Cortex of kidney (tissue), 1 donor: ENCODE measurements around the gene FAU.
A peak's percentile ranks its signal among the peaks of the same experiment; 100 is the strongest.
"Not testable (repeated sequence)": the region's sequence is repeated elsewhere in the genome, so short reads cannot be mapped to it uniquely, and the experiment has no call there.

Experiments used
- DNase-seq: peaks from one replicate; lab custom pipeline; 2025; lab: John Stamatoyannopoulos, UW

The FAU gene

DNA sequence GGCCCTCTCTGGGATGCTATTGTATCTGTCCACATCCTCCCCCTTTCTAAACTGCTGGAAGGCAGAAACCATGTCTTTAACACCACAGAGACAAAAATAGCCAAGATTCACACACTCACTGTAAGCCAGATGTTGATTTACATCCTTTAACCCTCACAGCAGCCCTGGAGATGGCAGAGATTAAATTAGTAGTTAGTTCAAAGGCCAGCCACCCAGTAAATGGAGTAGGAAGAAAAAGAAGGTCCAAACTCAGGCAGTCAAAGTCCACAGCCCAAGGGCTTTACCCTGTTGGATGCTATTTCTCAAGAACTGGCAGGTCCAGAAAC is 2.3 kb downstream of the FAU start:
- DNase-seq = no peak

DNA sequence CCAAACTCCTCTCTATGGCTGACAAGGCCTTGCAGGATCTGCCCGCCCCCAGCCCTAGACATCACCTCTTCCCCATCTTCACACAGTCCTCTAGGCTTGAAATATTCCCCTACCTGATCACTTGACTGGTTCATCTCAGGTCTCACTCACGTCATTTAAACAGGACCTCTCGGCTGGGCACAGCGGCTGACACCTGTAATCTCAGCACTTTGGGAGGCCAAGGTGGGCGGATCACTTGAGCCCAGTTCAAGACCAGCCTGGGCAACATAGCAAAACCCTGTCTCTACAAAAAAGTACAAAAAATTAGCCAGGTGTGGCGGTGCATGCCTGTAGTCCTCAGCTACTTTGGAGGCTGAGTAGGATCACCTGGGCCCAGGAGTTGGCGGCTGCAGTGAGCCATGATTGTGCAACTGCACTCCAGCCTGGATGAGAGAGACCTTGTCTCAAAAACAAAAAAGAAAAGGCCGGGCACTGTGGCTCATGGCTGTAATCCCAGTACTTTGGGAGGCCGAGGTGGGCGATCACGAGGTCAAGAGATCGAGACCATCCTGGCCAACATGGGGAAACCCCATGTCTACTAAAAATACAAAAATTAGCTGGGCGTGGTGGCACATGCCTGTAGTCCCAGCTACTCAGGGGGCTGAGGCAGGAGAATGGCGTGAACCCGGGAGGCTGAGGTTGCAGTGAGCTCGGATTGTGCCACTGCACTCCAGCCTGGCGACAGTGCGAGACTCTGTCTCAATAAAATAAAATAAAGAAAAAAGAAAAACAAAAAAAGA is 2.9 kb downstream of the FAU start:
- DNase-seq = not testable (repeated sequence)

DNA sequence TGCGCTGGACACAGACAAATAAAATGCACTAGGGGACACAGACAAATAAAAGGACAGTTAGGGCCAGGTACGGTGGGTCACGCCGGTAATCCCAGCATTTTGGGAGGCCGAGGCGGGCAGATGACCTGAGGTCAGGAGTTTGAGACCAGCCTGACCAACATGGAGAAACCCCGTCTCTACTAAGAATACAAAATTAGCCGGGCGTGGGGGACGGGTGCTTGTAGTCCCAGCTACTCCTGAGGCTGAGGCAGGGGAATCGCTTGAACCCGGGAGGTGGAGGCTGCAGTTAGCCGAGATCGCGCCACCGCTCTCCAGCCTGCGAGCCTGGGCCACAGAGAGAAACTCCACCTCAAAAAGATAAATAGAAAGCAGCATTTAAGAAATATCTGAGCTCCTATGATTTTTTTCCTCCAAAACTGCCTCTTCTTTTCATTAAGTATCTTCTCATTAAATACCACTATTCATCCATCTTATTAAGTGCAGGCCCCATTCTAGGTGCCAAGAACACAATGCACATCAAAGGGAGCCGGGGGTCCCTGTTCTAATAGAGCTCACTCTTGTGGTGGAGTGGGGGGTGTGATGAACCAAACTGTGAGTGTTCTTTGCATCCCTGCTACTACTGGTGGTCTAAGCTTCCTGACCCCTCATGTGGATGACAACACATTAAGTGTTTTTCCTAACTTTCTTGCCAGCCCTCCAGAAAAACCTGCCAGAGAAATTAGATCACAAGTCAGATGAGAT is 3.7 kb downstream of the FAU start:
- no peak for DNase-seq

DNA sequence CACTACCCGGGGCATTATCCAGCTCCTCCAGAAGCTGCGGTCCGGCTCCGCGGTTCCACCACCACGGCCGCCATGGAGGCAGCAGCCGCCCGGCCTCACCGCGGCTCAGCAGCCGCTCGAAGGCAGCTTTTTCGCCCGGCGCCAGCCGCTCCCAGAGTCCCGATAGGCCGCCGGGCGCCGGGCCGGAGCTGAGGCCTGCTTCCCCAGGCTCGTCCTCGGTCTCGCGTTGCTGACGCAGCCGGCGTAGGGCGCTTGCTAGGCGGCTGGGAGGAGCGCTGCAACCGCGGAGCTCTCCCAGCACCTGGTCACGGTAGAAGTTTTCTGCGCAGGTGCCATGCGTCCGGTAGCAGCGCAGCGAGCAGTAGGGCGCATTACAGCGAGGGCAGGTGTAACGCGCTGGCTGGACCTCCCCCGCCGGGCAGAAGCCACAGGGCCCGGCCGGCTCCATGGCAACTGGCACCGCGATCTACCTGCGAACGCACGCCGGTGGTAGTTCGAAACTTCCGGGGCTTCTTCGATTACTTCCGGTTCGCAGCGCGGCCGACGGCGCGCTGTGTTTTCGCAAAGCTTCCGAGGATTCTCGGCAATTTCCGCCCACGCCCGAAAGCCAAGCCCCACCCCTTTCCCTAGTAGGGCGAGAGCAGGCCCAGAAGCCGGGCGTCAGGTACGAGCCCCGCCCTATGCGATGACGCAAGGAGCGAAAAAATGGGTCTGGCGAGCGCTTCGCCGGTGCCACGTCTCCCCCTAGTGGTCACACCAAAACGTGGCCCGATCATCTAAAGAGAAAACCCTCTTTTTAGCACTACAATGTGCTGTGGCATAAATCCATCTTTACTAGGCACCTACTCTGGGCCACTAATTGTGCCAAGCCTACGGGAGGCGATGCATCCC is 4.5 kb downstream of the FAU start, which contains the start of gene ZNHIT2:
TSS of gene ZNHIT2 (minus strand) at position 496 of the 891 bp plus-strand sequence. CDS start at position 448, 48 bp downstream.
- peak; percentile 71 for DNase-seq

DNA sequence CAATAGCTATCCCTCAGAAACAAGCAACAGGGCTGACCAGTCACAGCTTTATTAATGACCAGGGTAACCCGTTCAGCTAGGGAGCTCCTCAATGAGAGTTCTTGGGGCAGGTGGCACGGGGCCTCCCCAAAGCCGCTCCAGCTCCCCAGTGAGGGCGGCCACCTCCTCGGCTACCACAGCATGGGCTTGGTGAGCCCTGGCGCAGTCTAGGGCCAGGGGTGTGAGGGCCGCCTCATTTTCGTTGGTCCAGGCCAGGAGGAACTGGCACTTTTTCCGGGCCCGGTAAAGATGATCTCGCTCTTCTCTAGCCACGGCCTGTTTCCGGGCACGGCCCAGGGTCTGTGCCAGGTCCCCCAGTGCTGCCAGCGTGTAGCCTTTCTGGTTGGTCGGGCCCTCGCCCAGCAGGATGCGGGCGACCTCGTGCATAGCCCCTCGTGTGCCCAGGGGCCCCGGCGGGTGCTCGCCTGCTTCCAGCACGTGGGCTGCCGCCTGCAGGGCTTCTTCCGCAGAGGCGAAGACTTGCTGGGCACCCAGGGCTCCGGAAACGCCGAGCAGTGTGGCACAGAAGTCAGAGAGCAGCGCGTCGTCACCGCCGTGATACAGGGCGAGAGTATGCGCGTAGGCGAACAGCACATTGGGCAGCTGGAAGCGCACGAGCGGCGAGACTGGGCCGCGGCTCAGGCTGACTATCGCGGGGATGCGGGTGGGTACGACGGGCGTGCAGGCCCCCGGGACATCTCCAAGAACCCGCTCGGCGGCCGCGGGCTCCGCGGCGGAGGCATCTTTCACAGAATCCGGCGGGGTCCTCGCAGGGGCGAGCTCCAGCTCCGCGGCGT is 5.3 kb downstream of the FAU start:
- no peak for DNase-seq

DNA sequence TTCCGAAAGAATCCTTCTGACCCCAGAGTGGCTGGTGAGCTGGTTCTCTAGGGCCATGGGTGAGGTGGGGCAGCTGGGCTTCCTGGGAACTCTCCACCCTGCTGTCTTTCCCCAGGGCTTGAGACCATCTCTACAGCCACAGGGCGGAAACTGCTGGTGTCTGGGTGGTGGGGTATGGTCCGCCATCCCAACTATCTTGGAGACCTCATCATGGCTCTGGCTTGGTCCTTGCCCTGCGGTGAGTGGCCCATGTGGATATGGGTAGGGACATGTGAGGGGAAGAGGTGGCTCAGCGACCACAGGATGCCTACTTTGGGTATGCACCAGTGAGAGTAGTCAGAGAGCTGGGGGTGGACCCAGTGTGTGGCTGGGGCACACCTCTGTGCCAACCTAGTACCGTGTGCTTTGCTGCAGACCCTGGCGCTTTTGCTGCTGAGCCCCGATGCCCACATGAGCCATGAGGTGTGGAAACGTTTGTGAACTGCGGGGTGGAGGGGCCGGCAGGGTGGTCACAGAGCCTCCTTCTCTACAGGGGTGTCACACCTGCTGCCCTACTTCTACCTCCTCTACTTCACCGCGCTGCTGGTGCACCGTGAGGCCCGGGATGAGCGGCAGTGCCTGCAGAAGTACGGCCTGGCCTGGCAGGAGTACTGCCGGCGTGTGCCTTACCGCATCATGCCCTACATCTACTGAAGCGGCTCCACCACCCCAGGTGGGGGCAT is 6.4 kb downstream of the FAU start:
- no peak for DNase-seq

DNA sequence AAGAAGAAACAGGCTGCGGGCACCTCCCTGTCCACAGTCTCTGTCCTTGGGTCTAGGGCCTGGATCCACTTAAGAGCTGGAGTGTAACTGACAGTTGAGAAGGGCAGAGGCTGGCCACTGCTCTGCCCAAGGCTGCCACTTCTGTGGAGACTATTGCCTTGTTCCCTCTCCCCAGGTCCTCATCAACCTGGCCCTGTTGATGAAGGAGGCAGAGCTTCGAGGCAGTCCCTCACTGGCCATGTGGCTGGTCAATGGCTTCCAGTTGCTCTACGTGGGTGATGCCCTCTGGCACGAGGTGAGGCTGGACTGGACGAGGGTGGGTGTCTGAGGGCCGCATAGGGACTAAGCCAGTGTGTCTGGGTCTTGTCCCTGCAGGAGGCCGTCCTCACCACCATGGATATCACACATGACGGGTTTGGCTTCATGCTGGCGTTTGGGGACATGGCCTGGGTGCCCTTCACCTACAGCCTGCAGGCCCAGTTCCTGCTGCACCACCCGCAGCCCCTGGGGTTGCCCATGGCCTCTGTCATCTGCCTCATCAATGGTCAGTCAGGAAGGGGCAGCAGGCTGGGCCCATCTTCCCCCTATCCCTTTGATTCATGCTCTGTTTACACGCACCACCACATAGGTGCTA is 7.3 kb downstream of the FAU start:
- DNase-seq = no peak

DNA sequence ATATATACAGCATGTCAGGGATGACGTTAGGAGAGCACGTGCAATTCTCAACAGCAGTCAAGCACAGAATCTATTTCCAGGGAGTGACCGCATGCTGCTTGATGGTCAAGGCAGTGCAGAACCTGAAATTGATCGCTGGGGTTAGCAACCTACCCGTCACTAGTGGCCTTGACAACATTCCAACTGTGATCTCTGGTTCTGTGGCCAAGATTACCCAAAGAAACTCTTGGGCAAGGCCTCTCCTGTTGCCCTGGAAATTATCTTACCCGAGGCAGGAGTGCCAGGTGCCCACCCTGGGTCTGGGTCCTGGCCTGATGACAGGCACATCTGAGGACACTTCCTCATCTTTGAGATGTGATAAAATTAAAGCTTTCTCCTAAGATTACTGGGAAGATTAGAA is 8.1 kb downstream of the FAU start:
- DNase-seq = no peak

DNA sequence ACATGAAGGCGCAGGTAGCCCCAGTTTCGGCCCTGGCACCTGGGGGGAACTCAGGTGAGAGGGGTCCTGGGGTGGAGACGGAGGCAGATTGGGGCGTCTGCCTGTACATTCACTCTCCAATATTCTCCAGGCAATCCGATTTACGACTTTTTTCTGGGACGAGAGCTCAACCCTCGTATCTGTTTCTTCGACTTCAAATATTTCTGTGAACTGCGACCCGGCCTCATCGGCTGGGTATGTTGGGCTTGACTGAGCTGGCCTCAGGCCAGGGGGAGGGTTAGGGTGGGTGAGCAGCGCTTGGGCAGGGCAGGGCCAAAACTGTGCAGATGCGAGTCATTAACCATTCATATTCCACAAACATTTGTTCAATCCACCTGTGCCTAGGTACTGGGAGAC is 8.6 kb downstream of the FAU start:
- DNase-seq = no peak

DNA sequence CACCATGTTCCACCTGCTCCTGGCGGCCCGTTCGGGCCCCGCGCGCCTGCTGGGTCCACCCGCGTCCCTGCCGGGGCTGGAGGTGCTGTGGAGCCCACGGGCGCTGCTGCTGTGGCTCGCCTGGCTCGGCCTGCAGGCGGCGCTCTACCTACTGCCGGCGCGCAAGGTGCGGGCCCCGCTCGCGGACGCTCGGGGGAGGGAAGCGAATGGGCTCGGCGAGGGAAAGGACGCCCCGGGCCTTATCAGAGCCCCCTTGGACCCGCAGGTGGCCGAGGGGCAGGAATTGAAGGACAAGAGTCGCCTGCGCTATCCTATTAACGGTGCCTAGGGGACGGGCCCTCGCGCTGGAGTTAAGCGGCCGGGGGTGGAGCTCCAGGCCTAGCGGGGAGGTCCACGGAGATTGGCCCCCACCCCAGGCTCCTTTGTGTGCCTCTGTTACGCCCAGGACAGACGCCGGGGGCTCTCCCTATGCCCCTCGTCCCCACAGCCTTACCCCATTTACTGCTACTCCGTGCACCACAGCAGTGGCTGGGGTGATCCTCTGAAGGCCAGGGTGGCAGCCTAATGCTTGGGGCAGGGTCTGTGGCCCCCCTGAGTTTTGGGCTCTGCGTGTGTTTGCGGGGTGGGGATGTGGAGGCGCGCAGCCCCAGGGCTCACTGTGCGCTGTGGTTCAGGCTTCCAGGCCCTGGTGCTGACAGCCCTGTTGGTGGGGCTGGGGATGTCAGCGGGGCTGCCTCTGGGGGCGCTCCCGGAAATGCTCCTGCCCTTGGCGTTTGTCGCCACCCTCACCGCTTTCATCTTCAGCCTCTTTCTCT is 9.2 kb downstream of the FAU start:
- DNase-seq = no peak

DNA sequence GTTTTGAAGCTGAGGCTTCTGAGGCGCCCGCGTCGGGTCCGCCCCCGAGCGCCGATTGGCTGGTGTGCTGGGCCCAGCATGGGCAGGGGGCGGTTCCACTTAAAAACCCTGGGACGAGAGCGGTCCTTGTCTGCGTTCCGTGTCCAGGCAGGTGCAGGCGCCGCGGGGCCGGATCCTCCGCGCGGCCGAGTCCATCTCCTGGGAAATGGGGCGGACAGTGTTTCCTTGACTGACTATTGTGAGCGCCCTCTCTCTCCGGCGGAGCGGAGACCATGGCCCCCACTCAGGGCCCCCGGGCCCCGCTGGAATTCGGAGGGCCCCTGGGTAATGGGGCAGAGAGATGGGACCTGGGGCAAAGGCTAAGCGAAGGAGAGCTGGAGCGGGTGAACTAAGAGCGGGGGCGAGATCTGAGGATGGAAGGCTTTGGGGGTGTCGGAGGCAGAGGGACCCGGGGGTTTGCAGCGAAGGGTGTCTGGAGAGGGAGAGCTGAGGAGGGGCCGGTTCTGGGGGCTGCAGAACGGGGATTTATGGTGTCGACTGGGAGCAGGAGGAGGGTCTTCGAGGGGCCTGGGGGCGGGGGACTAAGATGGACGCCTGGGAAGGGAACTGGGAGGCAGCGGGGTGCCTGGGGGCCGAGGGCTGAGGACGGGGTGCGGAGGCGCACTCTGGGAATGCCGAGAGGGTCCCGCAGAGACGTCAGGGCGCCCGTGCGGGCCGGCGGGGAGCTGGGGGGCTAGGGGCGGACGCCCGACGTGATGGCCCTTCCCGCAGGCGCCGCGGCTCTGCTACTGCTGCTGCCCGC is 10.0 kb downstream of the FAU start, which contains the start of gene TM7SF2:
TSS of gene TM7SF2 (plus strand) at position 129 of the 802 bp plus-strand sequence. CDS start at position 273, 144 bp downstream.
- no peak for DNase-seq

DNA sequence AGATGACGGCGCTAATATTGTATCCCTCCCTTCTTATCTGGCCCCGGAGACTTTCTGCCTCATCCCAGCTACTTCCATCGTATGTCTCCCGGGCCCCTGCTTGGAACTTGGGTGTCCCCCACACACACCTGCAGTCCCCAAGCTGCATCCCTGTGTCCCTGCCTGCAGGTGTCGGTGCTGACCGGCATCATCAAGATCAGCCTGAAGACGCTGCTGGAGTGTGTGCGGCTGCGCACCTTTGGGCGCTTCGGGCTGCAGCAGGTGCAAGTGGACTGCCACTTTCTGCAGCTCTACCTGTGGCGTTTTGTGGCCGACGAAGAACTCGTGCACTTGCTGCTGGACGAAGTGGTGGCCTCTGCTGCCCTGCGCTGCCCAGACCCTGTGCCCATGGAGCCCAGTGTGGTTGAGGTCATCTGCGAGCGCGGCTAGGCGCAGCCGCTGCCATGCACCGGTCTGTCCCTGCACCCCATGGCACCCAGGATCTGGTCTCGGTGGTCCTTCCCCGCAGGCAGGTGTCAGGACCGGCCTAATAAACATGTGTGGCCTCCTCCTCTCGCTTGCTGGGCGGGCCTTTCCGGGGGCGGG is 10.7 kb downstream of the FAU start:
- DNase-seq = no peak

DNA sequence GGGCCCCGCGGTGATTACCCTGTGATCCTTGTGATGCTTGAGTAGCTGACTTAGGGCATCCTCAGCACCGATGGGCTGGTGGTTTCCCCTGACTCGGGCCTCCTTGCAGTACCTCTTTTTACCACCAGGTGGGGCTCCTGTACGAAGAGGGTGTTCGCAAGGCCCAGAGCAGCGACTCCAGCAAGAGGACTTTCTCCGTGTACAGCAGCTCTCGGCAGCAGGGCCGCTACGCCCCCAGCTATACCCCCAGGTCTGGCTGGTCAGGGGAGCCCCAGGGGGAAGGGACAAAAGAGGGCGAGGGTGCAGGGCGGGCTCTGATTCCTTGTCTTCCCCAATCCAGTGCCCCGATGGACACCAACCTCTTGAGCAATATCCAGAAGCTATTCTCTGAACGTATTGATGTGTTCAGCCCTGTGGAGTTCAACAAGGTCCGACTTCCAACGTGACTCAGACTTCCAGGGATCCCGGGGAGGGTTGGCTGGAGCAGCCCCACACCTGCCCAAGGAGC is 11.5 kb downstream of the FAU start:
- no peak for DNase-seq

DNA sequence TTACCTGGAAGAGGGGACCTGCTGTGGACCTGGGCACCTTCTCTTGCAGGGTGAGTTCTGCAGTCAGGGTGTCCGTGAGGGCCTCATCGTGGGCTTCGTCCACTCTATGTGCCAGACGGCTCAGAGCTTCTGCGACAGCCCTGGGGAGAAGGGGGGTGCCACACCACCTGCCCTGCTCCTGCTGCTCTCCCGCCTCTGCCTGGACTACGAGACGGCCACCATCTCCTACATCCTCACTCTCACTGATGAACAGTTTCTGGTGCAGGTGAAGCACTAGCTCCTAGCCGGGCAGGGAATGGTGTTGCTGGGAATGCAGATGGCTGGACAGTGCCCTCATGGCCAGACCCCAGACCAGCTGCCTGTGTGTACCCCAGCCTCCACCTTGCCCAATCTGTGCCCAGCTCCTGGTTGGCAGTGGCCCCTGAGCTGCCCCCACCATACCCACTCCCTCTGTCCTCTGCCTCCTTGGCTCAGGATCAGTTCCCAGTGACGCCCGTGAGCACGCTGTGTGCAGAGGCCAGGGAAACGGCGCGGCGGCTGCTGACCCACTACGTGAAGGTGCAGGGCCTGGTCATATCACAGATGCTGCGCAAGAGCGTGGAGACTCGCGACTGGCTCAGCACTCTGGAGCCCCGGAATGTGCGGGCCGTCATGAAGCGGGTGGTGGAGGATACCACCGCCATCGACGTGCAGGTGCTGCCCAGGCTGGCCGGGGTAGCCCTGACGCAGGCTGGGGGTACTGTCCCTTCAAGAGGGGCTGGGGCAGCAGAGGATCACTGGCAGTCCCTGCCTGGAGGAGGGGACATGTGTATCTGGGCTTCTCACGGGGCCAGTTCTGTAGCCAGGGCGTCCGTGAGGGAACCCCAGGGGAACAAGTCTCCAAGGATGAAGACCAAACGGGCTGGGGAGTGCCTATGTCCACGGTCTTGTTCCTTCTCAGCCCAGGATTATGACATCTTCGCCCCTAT is 12.4 kb downstream of the FAU start:
- no peak for DNase-seq

DNA sequence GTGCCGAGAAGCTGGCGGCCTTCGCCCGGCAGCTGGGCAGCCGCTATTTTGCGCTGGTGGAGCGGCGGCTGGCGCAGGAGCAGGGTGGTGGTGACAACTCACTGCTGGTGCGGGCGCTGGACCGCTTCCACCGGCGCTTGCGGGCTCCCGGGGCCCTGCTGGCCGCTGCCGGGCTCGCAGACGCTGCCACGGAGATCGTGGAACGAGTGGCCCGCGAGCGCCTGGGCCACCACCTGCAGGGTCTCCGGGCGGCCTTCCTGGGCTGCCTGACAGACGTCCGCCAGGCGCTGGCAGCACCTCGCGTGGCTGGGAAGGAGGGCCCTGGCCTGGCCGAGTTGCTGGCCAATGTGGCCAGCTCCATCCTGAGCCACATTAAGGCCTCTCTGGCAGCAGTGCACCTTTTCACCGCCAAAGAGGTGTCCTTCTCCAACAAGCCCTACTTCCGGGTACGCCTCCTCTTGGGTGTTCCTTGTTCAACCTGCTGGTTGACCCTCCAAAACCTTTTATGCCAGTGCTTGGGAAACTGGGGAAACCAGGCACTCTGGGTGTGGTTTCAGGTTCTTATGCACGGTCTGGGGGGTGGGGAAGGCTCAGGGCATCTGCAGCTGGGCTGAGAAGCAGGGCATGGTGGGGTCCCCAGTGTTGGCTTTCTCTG is 13.3 kb downstream of the FAU start:
- DNase-seq = no peak

DNA sequence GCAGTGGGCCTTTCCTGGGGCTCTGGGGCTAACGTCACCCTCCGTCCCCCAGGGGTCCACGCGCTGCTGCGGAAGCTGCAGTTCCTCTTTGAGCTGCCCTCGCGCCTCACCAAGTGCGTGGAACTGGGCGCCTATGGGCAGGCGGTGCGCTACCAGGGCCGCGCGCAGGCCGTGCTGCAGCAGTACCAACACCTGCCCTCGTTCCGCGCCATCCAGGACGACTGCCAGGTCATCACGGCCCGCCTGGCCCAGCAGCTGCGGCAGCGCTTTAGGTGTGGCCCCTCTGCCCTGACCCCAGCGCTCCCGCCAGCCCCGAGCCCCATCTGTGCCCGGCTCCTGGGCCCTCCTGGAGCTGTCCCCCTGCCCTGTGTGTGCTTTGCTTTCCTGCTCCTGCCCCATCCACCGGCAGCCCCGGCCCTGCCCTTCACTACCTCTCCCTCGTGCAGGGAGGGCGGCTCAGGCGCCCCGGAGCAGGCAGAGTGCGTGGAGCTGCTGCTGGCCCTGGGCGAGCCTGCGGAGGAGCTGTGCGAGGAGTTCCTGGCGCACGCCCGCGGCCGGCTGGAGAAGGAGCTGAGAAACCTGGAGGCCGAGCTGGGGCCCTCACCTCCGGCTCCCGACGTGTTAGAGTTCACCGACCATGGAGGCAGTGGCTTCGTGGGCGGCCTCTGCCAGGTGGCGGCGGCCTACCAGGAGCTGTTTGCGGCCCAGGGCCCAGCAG is 14.0 kb downstream of the FAU start:
- no peak for DNase-seq
